K562 (cell line): ENCODE measurements around the gene BUB3. TPM values are rescaled to one million over a fixed set of nuclear protein-coding genes. Genes with fewer than 3 reads are reported as not detected.
A peak's percentile ranks its signal among the peaks of the same experiment; 100 is the strongest.

Source experiments
- ARID4B ChIP-seq: sonication (generic); formaldehyde crosslinking; IDR thresholded peaks from 2 replicates; pipeline ENCODE4 v1.8.0; 2022; ENCODE audit warnings: mild to moderate bottlenecking, missing genetic modification reagents
- E2F6 ChIP-seq, 2 experiments: IDR thresholded peaks; 2 replicates each; pipeline ENCODE4 v1.6.1; 2011; ENCODE audit warnings: borderline replicate concordance in 1 of 2, control low read depth in 1 of 2, low read depth in 1 of 2, low read length in 1 of 2, mild to moderate bottlenecking in 1 of 2, mixed read lengths in 1 of 2, moderate library complexity in 1 of 2; ENCODE audit not compliant: insufficient read depth in 1 of 2, insufficient read length in 1 of 2, poor library complexity in 1 of 2, severe bottlenecking in 1 of 2; ENCODE audit errors: extremely low read depth in 1 of 2
- HDAC3 ChIP-seq: fragments of 450-650 bp; IDR thresholded peaks from 2 replicates; pipeline ENCODE4 v1.6.1; 2018; ENCODE audit warnings: borderline replicate concordance, mild to moderate bottlenecking, moderate library complexity; ENCODE audit not compliant: partially characterized antibody
- MGA ChIP-seq: fragments of 450-650 bp; IDR thresholded peaks from 2 replicates; pipeline ENCODE4 v1.6.1; 2016; ENCODE audit warnings: mild to moderate bottlenecking, moderate library complexity
- PHF20 ChIP-seq: fragments of 450-650 bp; IDR thresholded peaks from 2 replicates; pipeline ENCODE4 v1.6.1; 2018; ENCODE audit not compliant: partially characterized antibody
- ZNF395 ChIP-seq: fragments of 200-800 bp; sonication (Bioruptor generic); IDR thresholded peaks from 2 replicates; pipeline ENCODE4 v1.6.1; 2017; ENCODE audit warnings: missing genetic modification characterization, missing compliant biosample characterization
- polyA plus RNA-seq, 8 experiments: library from polyadenylated mRNA; depleted of rRNA in 4 of 8; stranded (reverse) in 5 of 8; unstranded in 3 of 8; fragments of >200 nt; fragmentation: Nextera tagmentation in 2 of 8; fragmentation: Illumina TruSeq in 1 of 8; extraction: Ambion mirVana in 2 of 8; extraction: Trizol in 1 of 8; gene quantifications; 2 replicates each; pipeline versions ENCODE4 v1.2.1 to v1.2.3, GENCODE V29; 2011 to 2014; ENCODE audit warnings: inconsistent platforms in 1 of 8, missing spikeins in 1 of 8
- total RNA-seq, 7 experiments: library from RNA; depleted of rRNA in 6 of 7; stranded (reverse); fragments of >200 nt in 6 of 7; fragmentation: Illumina TruSeq in 2 of 7; extraction: Trizol in 2 of 7; gene quantifications; 2 replicates each; pipeline versions ENCODE4 v1.2.1 to v1.2.3, GENCODE V29; 2011 to 2021; ENCODE audit warnings: low replicate concordance in 1 of 7

Gene BUB3
- total and polyA plus RNA-seq, 9 of the 15 experiments (the other 6 are each of a cell fraction or from before 2014, with no cell fraction given) = 167 to 761 (median 225) TPM

- peak; percentile 94 for TF ChIP-seq MGA
- TF ChIP-seq E2F6 (IDR thresholded peaks at IDR 0.05; ENCODE audit: borderline replicate concordance in 1 of 2, extremely low read depth in 1 of 2, insufficient read depth in 1 of 2, insufficient read length in 1 of 2, low read depth in 1 of 2, low read length in 1 of 2, poor library complexity in 1 of 2, severe bottlenecking in 1 of 2) = peak; percentile 98 to 99
- peak; percentile 6 for TF ChIP-seq PHF20
- TF ChIP-seq ZNF395 (CRISPR knock-in tag) = peak; percentile 88; the same call in 1 of the 2 replicates
- TF ChIP-seq ARID4B (CRISPR knock-in tag) = no peak
- no peak for TF ChIP-seq HDAC3
These were observed 613 bp upstream of the BUB3 start (continued) for GRCh38 chr10:123153486-123154091.
